CD14-positive monocyte (primary cell): ENCODE results near the gene EID2. TPM values are rescaled to one million over a fixed set of nuclear protein-coding genes. Genes with fewer than 3 reads are reported as not detected.

ENCODE experiments used
- DNase-seq, 3 donors: peaks; one replicate each; pipeline ENCODE4 v3.0.0-alpha.2; 2011 to 2022
- H2AFZ ChIP-seq: 2 replicates; pipeline ENCODE4 v1.6.0; 2012; ENCODE audit warnings: mild to moderate bottlenecking, low read depth, low read length, inconsistent platforms; ENCODE audit not compliant: insufficient read depth, poor library complexity, severe bottlenecking
- H3K27ac ChIP-seq, 2 donors: 1 replicate in 1 of 2; 2 replicates in 1 of 2; pipeline ENCODE4 v1.5.1; 2012 to 2013; ENCODE audit warnings: low read length in 2 of 2, control low read depth in 1 of 2, inconsistent platforms in 1 of 2, low read depth in 1 of 2, mild to moderate bottlenecking in 1 of 2
- H3K27me3 ChIP-seq, 2 donors: one replicate each; pipeline versions ENCODE4 v1.6.0 to v1.6.1; 2011 to 2013; ENCODE audit warnings: low read length in 2 of 2; ENCODE audit not compliant: control insufficient read depth in 2 of 2, insufficient read depth in 2 of 2
- H3K36me3 ChIP-seq, 2 donors: replicated peaks in 1 of 2; 1 replicate in 1 of 2; 2 replicates in 1 of 2; pipeline versions ENCODE4 v1.5.1 to v1.6.1; 2012 to 2013; ENCODE audit warnings: low read length in 2 of 2, control low read depth in 1 of 2, inconsistent platforms in 1 of 2, mild to moderate bottlenecking in 1 of 2; ENCODE audit not compliant: insufficient read depth in 2 of 2, control insufficient read depth in 1 of 2
- H3K4me1 ChIP-seq, 2 donors: 1 replicate in 1 of 2; 2 replicates in 1 of 2; pipeline versions ENCODE4 v1.5.1 to v1.6.1; 2012 to 2013; ENCODE audit warnings: low read length in 2 of 2, control low read depth in 1 of 2, inconsistent platforms in 1 of 2, mild to moderate bottlenecking in 1 of 2, moderate library complexity in 1 of 2; ENCODE audit not compliant: insufficient read depth in 2 of 2, control insufficient read depth in 1 of 2
- H3K4me2 ChIP-seq: replicated peaks from 2 replicates; pipeline ENCODE3; 2012; ENCODE audit warnings: low read length, moderate library complexity, mild to moderate bottlenecking; ENCODE audit not compliant: poor library complexity, severe bottlenecking; ENCODE audit errors: extremely low read depth
- H3K4me3 ChIP-seq, 3 experiments: fragments of 200-600 bp in 1 of 3; sonication (generic) in 1 of 3; replicated peaks in 1 of 3; 1 replicate in 2 of 3; 2 replicates in 1 of 3; pipeline ENCODE4 v1.5.1; 2011 to 2013; ENCODE audit warnings: low read length in 3 of 3, mild to moderate bottlenecking in 3 of 3, control low read depth in 2 of 3, low read depth in 2 of 3, inconsistent platforms in 1 of 3, moderate library complexity in 1 of 3
- H3K79me2 ChIP-seq: 2 replicates; pipeline ENCODE4 v1.6.0; 2012; ENCODE audit warnings: mild to moderate bottlenecking, control low read depth, inconsistent platforms, low read length, moderate library complexity; ENCODE audit not compliant: insufficient read depth
- H3K9ac ChIP-seq: 2 replicates; pipeline ENCODE4 v1.6.0; 2017; ENCODE audit warnings: low read length, mild to moderate bottlenecking; ENCODE audit not compliant: insufficient read depth, poor library complexity, severe bottlenecking
- H3K9me3 ChIP-seq, 2 donors: replicated peaks in 1 of 2; 1 replicate in 1 of 2; 2 replicates in 1 of 2; pipeline versions ENCODE4 v1.5.1 to v1.6.1; 2012 to 2013; ENCODE audit warnings: low read length in 2 of 2, control low read depth in 1 of 2; ENCODE audit not compliant: control insufficient read depth in 1 of 2, insufficient read depth in 1 of 2
- H4K20me1 ChIP-seq: 2 replicates; pipeline ENCODE4 v1.6.0; 2012; ENCODE audit warnings: mild to moderate bottlenecking, low read length, control low read depth, moderate library complexity; ENCODE audit not compliant: insufficient read depth
- H3K27ac Mint-ChIP-seq, 7 donors: one replicate each; pipeline ENCODE4 v1.8.0; 2020; ENCODE audit warnings: mild to moderate bottlenecking in 7 of 7, mixed read lengths in 7 of 7, moderate library complexity in 6 of 7, inconsistent platforms in 2 of 7
- H3K27me3 Mint-ChIP-seq, 3 donors: one replicate each; pipeline ENCODE4 v1.8.0; 2021 to 2022; ENCODE audit warnings: low read depth in 3 of 3, mild to moderate bottlenecking in 3 of 3, mixed read lengths in 3 of 3, moderate library complexity in 3 of 3, inconsistent platforms in 1 of 3
- H3K36me3 Mint-ChIP-seq, 2 donors: one replicate each; pipeline ENCODE4 v1.8.0; 2020; ENCODE audit warnings: mixed read lengths in 2 of 2, inconsistent platforms in 1 of 2, mild to moderate bottlenecking in 1 of 2
- H3K4me1 Mint-ChIP-seq: one replicate; pipeline ENCODE4 v1.8.0; 2020; ENCODE audit warnings: mild to moderate bottlenecking, mixed read lengths
- H3K4me3 Mint-ChIP-seq, 2 donors: one replicate each; pipeline ENCODE4 v1.8.0; 2020; ENCODE audit warnings: mild to moderate bottlenecking in 2 of 2, mixed read lengths in 2 of 2, moderate library complexity in 1 of 2
- H3K9me3 Mint-ChIP-seq, 7 donors: one replicate each; pipeline ENCODE4 v1.8.0; 2020 to 2022; ENCODE audit warnings: mixed read lengths in 7 of 7, mild to moderate bottlenecking in 6 of 7, moderate library complexity in 6 of 7, inconsistent platforms in 2 of 7
- WGBS: methylation state at CpG from one replicate; pipeline ENCODE4 v1.1.5; 2013; ENCODE audit warnings: missing lambda C conversion rate; ENCODE audit not compliant: insufficient coverage; 5-methylcytosine and 5-hydroxymethylcytosine counted together
- intact Hi-C, 2 donors: fragments of 100-400 bp; cut with micrococcal nuclease; formaldehyde crosslinking; loops; one replicate each; pipeline versions ENCODE4 v1.15.0 to v1.15.1; 2023
- polyA plus RNA-seq, 3 donors: library from polyadenylated mRNA; depleted of rRNA in 1 of 3; unstranded in 2 of 3; stranded (reverse) in 1 of 3; fragments of 300-500 nt in 2 of 3; fragments of >200 nt in 1 of 3; fragmentation: Illumina TruSeq in 2 of 3; gene quantifications; 1 replicate in 2 of 3; 2 replicates in 1 of 3; pipeline ENCODE4 v1.2.3, GENCODE V29; 2012 to 2021
- TF ChIP-seq, protein P1 (sequence below): fragments of 200-600 bp; IDR thresholded peaks from one replicate; pipeline ENCODE4 v1.8.0; 2022; ENCODE audit warnings: antibody characterized with exemption, mild to moderate bottlenecking

The EID2 gene
- polyA plus RNA-seq, 3 donors = 5.8 to 20.4 (median 12.5) TPM

DNA sequence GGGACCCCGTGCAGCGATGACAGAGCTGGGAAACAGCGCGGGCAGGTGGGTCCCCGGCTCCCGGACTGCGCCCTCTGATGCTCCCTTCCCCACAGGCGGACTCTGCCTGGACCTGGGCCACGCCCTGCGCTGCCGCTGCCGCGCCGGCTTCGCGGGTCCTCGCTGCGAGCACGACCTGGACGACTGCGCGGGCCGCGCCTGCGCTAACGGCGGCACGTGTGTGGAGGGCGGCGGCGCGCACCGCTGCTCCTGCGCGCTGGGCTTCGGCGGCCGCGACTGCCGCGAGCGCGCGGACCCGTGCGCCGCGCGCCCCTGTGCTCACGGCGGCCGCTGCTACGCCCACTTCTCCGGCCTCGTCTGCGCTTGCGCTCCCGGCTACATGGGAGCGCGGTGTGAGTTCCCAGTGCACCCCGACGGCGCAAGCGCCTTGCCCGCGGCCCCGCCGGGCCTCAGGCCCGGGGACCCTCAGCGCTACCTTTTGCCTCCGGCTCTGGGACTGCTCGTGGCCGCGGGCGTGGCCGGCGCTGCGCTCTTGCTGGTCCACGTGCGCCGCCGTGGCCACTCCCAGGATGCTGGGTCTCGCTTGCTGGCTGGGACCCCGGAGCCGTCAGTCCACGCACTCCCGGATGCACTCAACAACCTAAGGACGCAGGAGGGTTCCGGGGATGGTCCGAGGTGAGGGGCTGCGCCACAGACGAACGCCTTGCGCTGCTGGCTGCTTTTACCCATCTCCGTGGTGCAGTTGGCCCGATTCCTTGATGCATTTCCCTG is 32.8 kb downstream of the EID2 start:
- H3K27me3 Mint-ChIP-seq = peaks cover 46 to 78% (median 63%) of the 10 kb centered on the region in 3 donors
- H3K9me3 Mint-ChIP-seq = peaks cover 0 to 21% (median 14%) of the 10 kb centered on the region in 7 donors
- peak in 1 of 3 donors; percentile 3 for DNase-seq
- no peak overlapping the region for H3K9ac ChIP-seq
- H3K27ac ChIP-seq = no peak overlapping the region
- peaks cover 11% of the 10 kb centered on the region for H3K4me1 Mint-ChIP-seq
- WGBS = 6% methylated on average over 96 of the region's 96 CpGs
- no peaks in the 10 kb centered on the region for H3K79me2 ChIP-seq
- H4K20me1 ChIP-seq = no peaks in the 10 kb centered on the region
- H2AFZ ChIP-seq = peak overlapping the region; percentile 61
- TF ChIP-seq, protein P1, sequence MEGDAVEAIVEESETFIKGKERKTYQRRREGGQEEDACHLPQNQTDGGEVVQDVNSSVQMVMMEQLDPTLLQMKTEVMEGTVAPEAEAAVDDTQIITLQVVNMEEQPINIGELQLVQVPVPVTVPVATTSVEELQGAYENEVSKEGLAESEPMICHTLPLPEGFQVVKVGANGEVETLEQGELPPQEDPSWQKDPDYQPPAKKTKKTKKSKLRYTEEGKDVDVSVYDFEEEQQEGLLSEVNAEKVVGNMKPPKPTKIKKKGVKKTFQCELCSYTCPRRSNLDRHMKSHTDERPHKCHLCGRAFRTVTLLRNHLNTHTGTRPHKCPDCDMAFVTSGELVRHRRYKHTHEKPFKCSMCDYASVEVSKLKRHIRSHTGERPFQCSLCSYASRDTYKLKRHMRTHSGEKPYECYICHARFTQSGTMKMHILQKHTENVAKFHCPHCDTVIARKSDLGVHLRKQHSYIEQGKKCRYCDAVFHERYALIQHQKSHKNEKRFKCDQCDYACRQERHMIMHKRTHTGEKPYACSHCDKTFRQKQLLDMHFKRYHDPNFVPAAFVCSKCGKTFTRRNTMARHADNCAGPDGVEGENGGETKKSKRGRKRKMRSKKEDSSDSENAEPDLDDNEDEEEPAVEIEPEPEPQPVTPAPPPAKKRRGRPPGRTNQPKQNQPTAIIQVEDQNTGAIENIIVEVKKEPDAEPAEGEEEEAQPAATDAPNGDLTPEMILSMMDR = no peak
- H3K36me3 Mint-ChIP-seq = peaks cover 0 to 5% of the 10 kb centered on the region in 2 donors
- peaks cover 7 to 15% of the 10 kb centered on the region in 2 donors for H3K4me1 ChIP-seq
- peak overlapping the region in 1 of 3 experiments; percentile 59 for H3K4me3 ChIP-seq
- intact Hi-C loops = no loop called here
- H3K4me2 ChIP-seq = peak overlapping the region; percentile 41
- peak overlapping the region; percentile 51 to 82 for H3K4me3 Mint-ChIP-seq
- H3K27me3 ChIP-seq = peaks cover 17 to 52% of the 10 kb centered on the region in 2 donors
- H3K27ac Mint-ChIP-seq = no peak overlapping the region
- H3K36me3 ChIP-seq = no peaks in the 10 kb centered on the region
- H3K9me3 ChIP-seq = no peaks in the 10 kb centered on the region

DNA sequence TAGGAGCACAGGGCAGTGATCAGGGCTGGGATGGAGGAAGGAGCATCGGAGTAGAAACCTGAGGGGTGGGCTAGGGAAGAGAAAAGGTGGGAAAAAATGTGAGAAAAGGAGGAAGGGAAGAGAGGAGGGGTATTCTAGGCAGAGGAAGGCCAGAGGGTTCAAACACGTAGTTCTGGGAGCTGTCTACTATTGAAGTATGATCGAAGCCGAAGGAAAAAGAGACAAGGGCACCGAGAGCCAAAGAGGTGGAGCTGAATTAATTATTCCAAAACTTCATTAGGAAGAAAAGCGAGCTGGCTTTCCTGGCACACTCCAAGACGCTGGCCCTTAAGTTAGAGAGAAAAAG is 33.4 kb downstream of the EID2 start:
- H3K27ac Mint-ChIP-seq = no peak overlapping the region

More for the DNA sequence above, 33.4 kb downstream of the EID2 start:
- H3K36me3 ChIP-seq = no peaks in the 10 kb centered on the region
- intact Hi-C loops = no loop called here
- peaks cover 7 to 15% of the 10 kb centered on the region in 2 donors for H3K4me1 ChIP-seq
- TF ChIP-seq, protein P1 = no peak
- H3K4me1 Mint-ChIP-seq = peaks cover 11% of the 10 kb centered on the region
- H3K9me3 ChIP-seq = no peaks in the 10 kb centered on the region
- peak overlapping the region in 1 of 2 donors; percentile 66 for H3K4me3 Mint-ChIP-seq
- H3K9ac ChIP-seq = no peak overlapping the region
- H3K27me3 Mint-ChIP-seq = peaks cover 45 to 80% (median 62%) of the 10 kb centered on the region in 3 donors
- H3K27me3 ChIP-seq = peaks cover 17 to 56% of the 10 kb centered on the region in 2 donors
- no peaks in the 10 kb centered on the region for H4K20me1 ChIP-seq
- DNase-seq = no peak
- H3K27ac ChIP-seq = no peak overlapping the region
- H3K79me2 ChIP-seq = no peaks in the 10 kb centered on the region
- 64% methylated on average over 7 of the region's 7 CpGs for WGBS
- H2AFZ ChIP-seq = peak overlapping the region; percentile 61
- peaks cover 0 to 21% (median 14%) of the 10 kb centered on the region in 7 donors for H3K9me3 Mint-ChIP-seq
- H3K4me3 ChIP-seq = peak overlapping the region in 1 of 3 experiments; percentile 59
- peak overlapping the region; percentile 41 for H3K4me2 ChIP-seq
- H3K36me3 Mint-ChIP-seq = peaks cover 0 to 5% of the 10 kb centered on the region in 2 donors
